ENCODE results near the gene ZCCHC10.

Gene ZCCHC10

GRCh38 chr5:132999246-132999645 lies 27.1 kb downstream of the ZCCHC10 start (continued):
- TF ChIP-seq, protein P1, sequence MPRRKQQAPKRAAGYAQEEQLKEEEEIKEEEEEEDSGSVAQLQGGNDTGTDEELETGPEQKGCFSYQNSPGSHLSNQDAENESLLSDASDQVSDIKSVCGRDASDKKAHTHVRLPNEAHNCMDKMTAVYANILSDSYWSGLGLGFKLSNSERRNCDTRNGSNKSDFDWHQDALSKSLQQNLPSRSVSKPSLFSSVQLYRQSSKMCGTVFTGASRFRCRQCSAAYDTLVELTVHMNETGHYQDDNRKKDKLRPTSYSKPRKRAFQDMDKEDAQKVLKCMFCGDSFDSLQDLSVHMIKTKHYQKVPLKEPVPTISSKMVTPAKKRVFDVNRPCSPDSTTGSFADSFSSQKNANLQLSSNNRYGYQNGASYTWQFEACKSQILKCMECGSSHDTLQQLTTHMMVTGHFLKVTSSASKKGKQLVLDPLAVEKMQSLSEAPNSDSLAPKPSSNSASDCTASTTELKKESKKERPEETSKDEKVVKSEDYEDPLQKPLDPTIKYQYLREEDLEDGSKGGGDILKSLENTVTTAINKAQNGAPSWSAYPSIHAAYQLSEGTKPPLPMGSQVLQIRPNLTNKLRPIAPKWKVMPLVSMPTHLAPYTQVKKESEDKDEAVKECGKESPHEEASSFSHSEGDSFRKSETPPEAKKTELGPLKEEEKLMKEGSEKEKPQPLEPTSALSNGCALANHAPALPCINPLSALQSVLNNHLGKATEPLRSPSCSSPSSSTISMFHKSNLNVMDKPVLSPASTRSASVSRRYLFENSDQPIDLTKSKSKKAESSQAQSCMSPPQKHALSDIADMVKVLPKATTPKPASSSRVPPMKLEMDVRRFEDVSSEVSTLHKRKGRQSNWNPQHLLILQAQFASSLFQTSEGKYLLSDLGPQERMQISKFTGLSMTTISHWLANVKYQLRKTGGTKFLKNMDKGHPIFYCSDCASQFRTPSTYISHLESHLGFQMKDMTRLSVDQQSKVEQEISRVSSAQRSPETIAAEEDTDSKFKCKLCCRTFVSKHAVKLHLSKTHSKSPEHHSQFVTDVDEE (CRISPR knock-in tag; IDR thresholded peaks at IDR 0.05), result no peak

GRCh38 chr5:132998556-132998955 lies 27.8 kb downstream of the ZCCHC10 start:
- ATAC-seq, result no peak
- TF ChIP-seq, protein P2, sequence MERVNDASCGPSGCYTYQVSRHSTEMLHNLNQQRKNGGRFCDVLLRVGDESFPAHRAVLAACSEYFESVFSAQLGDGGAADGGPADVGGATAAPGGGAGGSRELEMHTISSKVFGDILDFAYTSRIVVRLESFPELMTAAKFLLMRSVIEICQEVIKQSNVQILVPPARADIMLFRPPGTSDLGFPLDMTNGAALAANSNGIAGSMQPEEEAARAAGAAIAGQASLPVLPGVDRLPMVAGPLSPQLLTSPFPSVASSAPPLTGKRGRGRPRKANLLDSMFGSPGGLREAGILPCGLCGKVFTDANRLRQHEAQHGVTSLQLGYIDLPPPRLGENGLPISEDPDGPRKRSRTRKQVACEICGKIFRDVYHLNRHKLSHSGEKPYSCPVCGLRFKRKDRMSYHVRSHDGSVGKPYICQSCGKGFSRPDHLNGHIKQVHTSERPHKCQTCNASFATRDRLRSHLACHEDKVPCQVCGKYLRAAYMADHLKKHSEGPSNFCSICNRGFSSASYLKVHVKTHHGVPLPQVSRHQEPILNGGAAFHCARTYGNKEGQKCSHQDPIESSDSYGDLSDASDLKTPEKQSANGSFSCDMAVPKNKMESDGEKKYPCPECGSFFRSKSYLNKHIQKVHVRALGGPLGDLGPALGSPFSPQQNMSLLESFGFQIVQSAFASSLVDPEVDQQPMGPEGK (CRISPR knock-in tag; IDR thresholded peaks at IDR 0.05; ENCODE audit: borderline replicate concordance), result no peak
- no peak for TF ChIP-seq ISL1 (CRISPR knock-in tag; IDR thresholded peaks at IDR 0.05)
- TF ChIP-seq ZFP30 (CRISPR knock-in tag; IDR thresholded peaks at IDR 0.05), result no peak
- no peak for TF ChIP-seq GLIS3 (CRISPR knock-in tag; IDR thresholded peaks at IDR 0.05)
- no peak for TF ChIP-seq ZFP3 (CRISPR knock-in tag; IDR thresholded peaks at IDR 0.05)
- no peak for TF ChIP-seq SNAI2 (CRISPR knock-in tag; IDR thresholded peaks at IDR 0.05)
- no peak for TF ChIP-seq CSRNP3 (CRISPR knock-in tag; IDR thresholded peaks at IDR 0.05)

GRCh38 chr5:132996307-132996706 lies 30.0 kb downstream of the ZCCHC10 start:
- TF ChIP-seq TOX (CRISPR knock-in tag; IDR thresholded peaks at IDR 0.05; ENCODE audit: borderline replicate concordance) (no peak), CSRNP3 (CRISPR knock-in tag; IDR thresholded peaks at IDR 0.05) (no peak), POU6F1 (CRISPR knock-in tag; IDR thresholded peaks at IDR 0.05; ENCODE audit: borderline replicate concordance, low read depth) (no peak), ISL1 (CRISPR knock-in tag; IDR thresholded peaks at IDR 0.05) (no peak), OSR1 (CRISPR knock-in tag; IDR thresholded peaks at IDR 0.05) (no peak)
- no peak for ATAC-seq

DNA sequence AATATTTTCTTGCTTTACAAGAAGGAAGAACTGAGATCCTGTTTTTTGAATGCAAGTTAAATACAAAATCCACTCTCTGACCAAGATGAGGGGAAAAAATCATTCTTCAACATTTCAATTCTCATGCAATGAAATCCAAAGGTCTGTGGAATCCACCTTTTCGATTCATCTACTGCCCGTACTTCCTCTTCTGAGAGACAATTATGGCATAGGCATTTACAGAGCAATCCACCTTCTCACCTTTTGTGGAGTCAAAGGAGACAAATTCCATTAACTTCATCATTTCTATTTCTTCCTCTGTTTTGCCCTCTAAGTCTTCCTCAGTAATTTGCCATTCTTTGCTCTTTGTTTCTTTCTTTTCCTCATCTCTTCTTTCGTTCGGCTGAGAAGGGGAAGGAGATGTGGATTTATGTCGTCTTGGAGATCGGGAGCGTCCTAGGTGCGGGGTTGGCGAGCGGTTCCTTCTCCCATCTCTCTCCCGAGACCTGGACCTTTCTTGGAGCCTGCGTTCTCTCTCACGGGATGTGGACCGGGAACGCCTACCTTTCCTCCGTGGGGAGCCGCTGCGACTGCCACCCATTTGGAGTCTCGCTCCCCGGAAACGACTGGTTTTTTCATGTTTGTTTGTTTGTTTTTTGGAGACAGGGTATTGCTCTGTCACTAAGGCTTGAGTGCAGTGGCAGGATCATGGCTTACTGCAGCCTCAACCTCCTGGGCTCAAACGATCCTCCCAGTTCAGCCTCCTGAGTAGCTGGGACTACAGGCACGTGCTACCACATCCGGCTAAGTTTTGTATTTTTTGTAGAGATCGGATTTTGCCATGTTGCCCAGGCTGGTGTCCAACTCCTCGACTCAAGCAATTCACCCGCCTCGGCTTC lies 38.6 kb downstream of the ZCCHC10 start:
- no peak for ATAC-seq
- TF ChIP-seq CSRNP3 (CRISPR knock-in tag; IDR thresholded peaks at IDR 0.05) (no peak), TCF4 (CRISPR knock-in tag; IDR thresholded peaks at IDR 0.05; ENCODE audit: borderline replicate concordance) (no peak), CSDC2 (CRISPR knock-in tag; IDR thresholded peaks at IDR 0.05) (no peak), ZNF565 (CRISPR knock-in tag; conservative IDR thresholded peaks at IDR 0.05; ENCODE audit: low read depth) (no peak), ZNF70 (CRISPR knock-in tag; IDR thresholded peaks at IDR 0.05) (no peak), PPARA (CRISPR knock-in tag; IDR thresholded peaks at IDR 0.05; ENCODE audit: borderline replicate concordance) (no peak), ZC3H10 (CRISPR knock-in tag; IDR thresholded peaks at IDR 0.05) (no peak), GLIS3 (CRISPR knock-in tag; IDR thresholded peaks at IDR 0.05) (no peak), ZFP30 (CRISPR knock-in tag; IDR thresholded peaks at IDR 0.05) (no peak), TOX (CRISPR knock-in tag; IDR thresholded peaks at IDR 0.05; ENCODE audit: borderline replicate concordance) (no peak), ARNTL (CRISPR knock-in tag; IDR thresholded peaks at IDR 0.05; ENCODE audit: borderline replicate concordance, low read depth) (no peak), OSR1 (CRISPR knock-in tag; IDR thresholded peaks at IDR 0.05) (no peak)
- TF ChIP-seq, protein P1 (CRISPR knock-in tag; IDR thresholded peaks at IDR 0.05), result no peak

All from SK-N-SH treated with all-trans-retinoic acid at 6 μM for 48 hours (cell line).